NCI-H128 (cell line): ENCODE results near the gene LGSN.
"Not testable (repeated sequence)": the region's sequence is repeated elsewhere in the genome, so short reads cannot be mapped to it uniquely, and the experiment has no call there.

Experiments
- DNase-seq: peaks from one replicate; lab custom pipeline; 2025; ENCODE audit not compliant: unreplicated experiment; lab: John Stamatoyannopoulos, UW

LGSN gene

GRCh38 chr6:63306420-63306819, 13.4 kb downstream of the LGSN start:
- DNase-seq = no peak

DNA sequence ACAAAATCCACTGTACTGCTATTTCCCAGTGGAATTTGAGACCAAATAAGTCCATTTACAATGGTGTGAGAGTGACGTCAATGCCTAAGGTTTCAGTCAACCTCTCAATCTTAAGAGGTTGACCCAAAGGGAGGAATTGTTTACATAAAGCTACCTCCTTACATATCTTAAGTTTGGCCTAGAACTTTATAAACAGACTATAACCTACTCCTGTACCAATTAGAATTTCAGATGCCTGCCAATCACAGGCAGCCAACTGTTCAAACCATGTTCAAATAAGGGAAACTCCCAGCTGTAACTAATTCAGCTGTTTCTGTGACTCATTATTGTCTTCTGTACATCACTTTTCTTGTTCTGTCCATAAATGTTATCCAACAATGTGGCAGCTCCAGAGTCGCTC, 14.5 kb downstream of the LGSN start:
- DNase-seq = no peak

GRCh38 chr6:63303476-63303875, 16.3 kb downstream of the LGSN start:
- no peak for DNase-seq

DNA sequence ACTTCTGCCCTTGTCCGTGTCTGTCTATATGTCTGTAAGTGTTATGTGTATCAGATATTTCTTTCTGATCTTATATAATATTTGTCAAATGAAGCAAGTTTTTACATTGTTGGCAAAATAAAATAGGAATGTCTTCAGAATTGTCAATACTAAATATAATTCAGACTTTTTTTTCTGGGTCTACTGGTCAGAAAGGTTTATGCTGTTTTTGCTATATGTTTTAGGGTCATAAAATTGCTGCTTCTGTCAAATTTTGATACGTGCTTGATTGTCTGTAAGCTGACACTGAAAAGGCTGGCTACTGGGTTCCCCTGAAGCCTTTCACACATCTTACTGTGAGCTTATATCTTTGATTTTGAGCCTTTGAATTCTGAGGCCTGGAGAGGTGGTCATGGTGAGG, 20.1 kb downstream of the LGSN start:
- DNase-seq = no peak

- DNase-seq = no peak
These were observed 24.1 kb downstream of the LGSN start for GRCh38 chr6:63295553-63296194.

- DNase-seq = no peak
These were observed 29.2 kb downstream of the LGSN start for GRCh38 chr6:63290492-63291058.

DNA sequence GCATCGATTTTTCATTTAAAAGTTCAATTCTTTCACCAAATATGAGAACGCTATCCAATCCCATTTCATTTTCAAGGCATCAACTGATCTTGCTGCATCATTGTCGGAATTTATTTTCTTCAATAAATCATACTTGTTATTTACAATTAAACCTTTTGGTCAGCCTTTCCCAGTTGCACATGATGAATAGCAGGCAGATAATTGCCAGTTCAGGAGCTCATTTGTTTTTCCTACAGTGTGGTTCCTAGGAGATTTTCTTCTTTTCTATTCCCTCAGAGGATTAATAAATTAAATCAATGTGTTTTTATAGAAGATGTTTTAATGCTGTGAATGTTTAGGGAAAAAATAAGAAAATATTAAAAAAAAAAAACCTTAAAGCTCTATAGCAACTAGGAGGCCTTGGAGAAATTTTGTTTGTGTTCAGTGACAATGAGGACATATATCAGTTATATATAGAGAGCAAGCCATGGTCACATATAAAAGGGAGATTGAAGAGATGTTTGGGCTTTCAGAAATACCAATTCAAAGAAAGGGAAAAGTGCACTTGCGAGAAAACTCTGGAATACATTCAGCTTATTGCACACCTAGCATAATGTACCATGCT, 30.4 kb downstream of the LGSN start:
- no peak for DNase-seq

GRCh38 chr6:63280639-63281180, 39.1 kb downstream of the LGSN start:
- no peak for DNase-seq

DNA sequence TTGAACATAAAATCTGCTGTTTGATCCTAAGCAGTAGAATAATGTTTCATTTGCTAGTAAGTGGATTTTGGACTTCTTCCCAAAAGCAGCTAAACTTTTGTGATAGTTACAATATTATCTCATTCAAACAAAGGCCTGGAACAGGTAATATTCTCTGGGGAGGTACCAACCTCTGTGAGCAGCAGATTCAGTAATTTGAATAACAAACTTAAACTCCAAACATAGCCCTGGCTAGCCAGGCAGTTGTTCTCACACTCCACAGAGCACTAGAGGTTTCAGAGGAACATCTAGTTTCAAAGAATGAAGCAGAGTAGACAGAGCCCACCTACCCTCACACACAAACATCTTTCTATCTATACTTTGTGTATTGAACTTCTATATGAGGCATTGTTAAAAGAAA, 40.9 kb downstream of the LGSN start:
- no peak for DNase-seq

GRCh38 chr6:63275953-63276352, 43.8 kb downstream of the LGSN start:
- DNase-seq = no peak

DNA sequence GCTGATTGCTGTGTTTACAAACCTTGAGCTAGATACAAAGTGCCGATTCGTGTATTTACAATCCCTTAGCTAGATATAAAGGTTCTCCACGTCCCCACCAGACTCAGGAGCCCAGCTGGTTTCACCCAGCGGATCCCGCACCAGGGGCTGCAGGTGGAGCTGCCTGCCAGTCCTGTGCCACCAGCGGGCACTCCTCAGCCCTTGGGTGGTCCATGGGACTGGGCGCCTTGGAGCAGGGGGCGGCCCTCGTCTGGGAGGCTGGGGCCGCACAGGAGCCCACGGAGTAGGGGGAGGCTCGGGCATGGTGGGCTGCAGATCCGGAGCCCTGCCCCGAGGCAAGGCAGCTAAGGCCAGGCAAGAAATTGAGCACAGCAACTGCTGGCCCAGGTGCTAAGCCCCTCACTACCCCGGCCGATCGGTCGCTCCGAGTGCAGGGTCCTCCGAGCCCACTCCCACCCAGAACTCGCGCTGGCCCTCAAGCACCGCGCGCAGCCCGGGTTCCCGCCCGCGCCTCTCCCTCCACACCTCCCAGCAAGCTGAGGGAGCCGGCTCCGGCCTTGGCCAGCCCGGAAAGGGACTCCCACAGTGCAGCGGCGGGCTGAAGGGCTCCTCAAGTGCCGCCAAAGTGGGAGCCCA, 44.9 kb downstream of the LGSN start:
- not testable (repeated sequence) for DNase-seq

DNA sequence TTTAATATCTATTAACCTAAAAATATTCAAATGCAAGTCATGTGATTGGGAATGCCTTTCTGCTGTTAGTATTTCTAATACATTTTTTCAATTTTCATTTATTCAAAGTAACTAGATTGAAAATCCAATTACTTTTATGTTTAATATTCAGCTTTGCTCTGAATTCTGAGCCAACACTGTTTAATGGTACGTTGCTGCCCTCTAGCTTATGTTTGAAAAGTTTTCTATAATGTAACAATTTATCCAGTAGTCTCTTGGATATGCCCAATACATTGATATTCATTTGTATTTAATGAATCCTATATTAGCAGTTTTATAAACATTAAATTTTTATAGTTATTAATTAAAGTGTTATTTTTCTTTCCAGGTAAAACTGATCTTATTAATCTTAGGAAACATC, 47.4 kb downstream of the LGSN start:
- DNase-seq = no peak

DNA sequence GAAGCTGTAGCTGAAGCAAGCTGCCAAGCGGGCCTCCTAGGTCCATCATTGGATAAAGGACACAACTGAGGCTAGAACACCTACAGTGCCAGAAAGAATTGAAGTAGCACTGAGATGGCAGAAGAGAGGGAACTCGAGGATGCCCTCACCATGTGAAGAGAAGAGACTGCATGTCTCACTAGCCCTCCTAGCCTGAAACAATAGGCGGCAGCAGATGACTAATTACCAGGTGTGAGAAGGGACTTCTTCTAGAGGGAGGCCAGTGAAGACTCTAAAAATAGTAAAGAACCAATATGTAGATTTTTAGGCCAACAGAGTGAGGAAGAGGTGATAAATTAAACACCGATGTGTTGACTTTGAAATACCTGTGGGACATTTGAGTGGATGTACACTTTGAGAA, 50.3 kb downstream of the LGSN start:
- no peak for DNase-seq

DNA sequence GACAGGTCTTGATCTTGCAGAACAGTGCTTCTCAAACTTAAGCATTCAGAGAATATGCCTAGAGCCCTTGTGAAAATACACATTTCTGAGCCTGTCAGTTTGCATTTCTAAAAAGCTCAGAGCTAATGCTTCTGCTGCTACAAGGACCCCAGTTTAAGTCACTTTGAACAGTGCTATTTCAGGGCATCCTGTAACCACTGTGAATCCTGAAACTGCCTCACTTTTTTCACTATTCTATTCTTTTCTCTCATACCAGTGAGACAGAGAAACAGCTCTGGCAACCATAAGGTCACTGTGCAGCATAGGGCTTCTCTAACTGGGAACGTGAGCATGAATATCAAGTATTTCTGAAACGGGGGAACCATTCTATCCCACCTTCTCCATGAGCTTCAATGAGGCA, 51.2 kb downstream of the LGSN start:
- no peak for DNase-seq

DNA sequence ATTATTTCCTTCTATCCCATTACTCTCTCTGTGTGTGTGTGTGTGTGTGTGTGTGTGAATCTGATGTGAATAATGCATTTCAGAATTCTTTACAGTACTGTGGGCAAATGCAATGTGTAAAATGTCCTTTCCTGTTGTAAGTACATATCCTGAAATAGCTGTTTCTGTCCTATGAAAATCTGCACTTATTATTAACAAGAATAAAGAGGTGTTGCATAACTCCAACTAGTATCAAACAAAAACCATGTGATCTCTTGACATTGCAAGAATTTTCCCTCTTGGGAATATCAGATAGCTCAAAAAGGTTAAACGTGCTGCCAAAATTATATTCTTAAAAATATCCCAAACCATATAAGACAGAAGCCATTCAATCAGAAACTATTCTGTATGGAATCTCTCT, 52.0 kb downstream of the LGSN start:
- DNase-seq = no peak

GRCh38 chr6:63267046-63267445, 52.7 kb downstream of the LGSN start:
- no peak for DNase-seq

GRCh38 chr6:63263444-63263843, 56.3 kb downstream of the LGSN start:
- DNase-seq = no peak

DNA sequence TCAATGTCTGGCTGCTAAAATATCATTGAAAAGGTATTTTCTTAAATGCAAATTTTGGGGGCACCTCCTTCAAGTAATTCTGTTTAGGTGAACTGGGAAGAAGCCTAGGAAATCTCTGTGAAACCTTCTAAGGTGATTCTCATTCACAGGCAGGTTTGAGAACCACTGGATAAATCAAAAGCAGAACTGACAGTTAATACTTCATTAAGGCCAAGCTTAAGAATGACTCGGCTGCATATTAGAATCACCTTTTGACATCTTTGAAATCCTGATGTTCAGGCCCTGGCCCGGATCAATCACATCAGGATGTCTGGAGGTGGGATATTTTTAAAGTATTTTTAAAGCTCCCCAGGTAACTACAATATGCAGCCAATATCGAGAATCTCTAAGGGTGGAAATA, 58.0 kb downstream of the LGSN start:
- DNase-seq = no peak

- DNase-seq = no peak
These were observed 60.6 kb downstream of the LGSN start for GRCh38 chr6:63259153-63259552.

DNA sequence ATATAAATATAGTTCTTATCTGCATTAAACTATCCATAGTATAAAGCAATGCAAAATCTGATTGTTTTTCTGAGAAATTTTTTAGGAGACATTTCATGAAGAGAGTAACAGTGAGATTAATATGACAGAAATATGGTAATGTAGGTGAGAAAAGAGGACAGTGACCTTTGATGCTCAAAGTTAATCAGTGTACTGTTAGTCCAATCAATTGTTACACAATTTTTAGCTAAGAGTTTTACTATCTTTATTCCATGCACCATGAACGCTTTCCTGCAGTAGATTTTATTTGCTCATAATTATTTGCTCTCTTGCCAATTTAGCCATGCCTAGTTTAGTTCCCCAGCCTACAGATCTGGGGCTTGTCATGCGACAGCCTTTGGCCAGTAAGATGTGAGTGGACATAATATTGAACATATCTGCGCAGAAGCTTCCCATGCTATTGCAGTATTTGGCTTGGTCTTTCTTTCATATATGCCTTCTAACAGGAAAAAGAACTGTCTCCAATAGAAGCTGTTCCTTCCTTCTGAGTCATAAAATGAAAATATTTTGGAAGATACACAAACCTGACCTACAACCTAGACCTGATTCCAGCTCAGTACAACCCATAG, 69.8 kb downstream of the LGSN start:
- no peak for DNase-seq

DNA sequence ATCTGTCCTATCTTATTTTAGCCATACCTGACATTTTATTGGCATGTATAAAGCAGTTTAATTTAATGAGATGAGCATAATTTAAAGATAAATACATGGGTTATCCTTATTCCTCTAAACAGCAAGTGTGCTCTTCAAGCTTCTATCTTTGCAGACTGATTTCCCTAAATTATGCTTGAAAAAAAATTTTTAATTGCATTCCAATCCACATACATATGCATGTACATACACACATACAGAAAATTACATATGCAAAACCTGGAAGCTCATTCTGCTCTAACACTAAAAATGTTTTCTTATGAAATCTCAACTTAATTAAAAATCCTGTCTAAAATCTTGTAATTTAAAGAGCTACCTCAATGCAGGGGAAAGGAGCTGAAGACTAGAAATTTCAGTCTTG, 73.2 kb downstream of the LGSN start:
- no peak for DNase-seq

DNA sequence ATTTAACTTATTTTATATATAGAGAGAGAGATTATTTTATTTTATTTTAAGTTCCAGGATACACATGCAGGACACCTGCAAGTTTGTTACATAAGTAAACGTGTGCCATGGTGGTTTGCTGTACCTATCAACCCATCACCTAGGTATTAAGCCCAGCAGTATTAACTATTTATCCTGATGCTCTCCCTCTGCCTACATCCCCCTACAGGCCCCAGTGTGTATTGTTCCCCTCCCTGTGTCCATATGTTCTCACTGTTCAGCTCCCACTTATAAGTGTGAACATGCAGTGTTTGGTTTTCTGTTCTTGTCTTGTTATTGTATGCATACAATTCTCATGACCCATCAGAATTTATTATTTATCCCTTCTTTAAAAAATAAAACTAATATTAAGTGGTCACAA, 73.9 kb downstream of the LGSN start:
- DNase-seq = no peak
